Thyroid gland (tissue), 4 donors: ENCODE data around the gene CD83. TPM values are rescaled to one million over a fixed set of nuclear protein-coding genes. Genes with fewer than 3 reads are reported as not detected.

Source experiments
- DNase-seq, 2 donors: peaks; one replicate each; pipeline ENCODE4 v3.0.0-alpha.2; 2019
- H3K27ac ChIP-seq, 3 donors: fragments of 200-600 bp; sonication (generic); 1 replicate in 2 of 3; 2 replicates in 1 of 3; pipeline ENCODE4 v1.5.1; 2016 to 2019; ENCODE audit warnings: mild to moderate bottlenecking in 1 of 3, moderate library complexity in 1 of 3
- H3K27me3 ChIP-seq: fragments of 200-600 bp; sonication (generic); one replicate; pipeline ENCODE4 v1.5.1; 2019
- H3K36me3 ChIP-seq, 2 donors: fragments of 200-600 bp; sonication (generic); one replicate each; pipeline ENCODE4 v1.5.1; 2016 to 2019
- H3K4me1 ChIP-seq, 2 donors: fragments of 200-600 bp; sonication (generic); one replicate each; pipeline ENCODE4 v1.5.1; 2017 to 2019
- H3K4me3 ChIP-seq, 3 donors: fragments of 200-600 bp; sonication (generic); replicated peaks in 1 of 3; 1 replicate in 2 of 3; 2 replicates in 1 of 3; pipeline ENCODE4 v1.5.1; 2016; ENCODE audit warnings: mild to moderate bottlenecking in 1 of 3
- H3K9me3 ChIP-seq: fragments of 200-600 bp; sonication (generic); one replicate; pipeline ENCODE4 v1.5.1; 2017
- POLR2A ChIP-seq, 2 donors: fragments of 450-650 bp; IDR thresholded peaks; one replicate each; pipeline ENCODE4 v1.6.1; 2017; ENCODE audit warnings: antibody characterized with exemption in 2 of 2, mild to moderate bottlenecking in 2 of 2, moderate library complexity in 1 of 2
- WGBS, 2 donors: methylation state at CpG; one replicate each; pipeline ENCODE4 v1.1.5; 2017; 5-methylcytosine and 5-hydroxymethylcytosine counted together
- intact Hi-C: fragments of 100-400 bp; cut with DNase I; formaldehyde crosslinking; loops from one replicate; pipeline ENCODE4 v1.15.1; 2023
- total RNA-seq, 4 donors: library from RNA; depleted of rRNA; stranded (reverse); fragments of >200 nt; gene quantifications; one replicate each; pipeline ENCODE4 v1.2.3, GENCODE V29; 2016
- TF ChIP-seq, protein P1 (sequence below), 6 experiments: fragments of 200-600 bp in 3 of 6; fragments of 450-650 bp in 3 of 6; sonication (generic) in 3 of 6; IDR thresholded peaks; one replicate each; pipeline ENCODE4 v1.5.1; 2016 to 2019; ENCODE audit warnings: antibody characterized with exemption in 6 of 6, mild to moderate bottlenecking in 2 of 6, inconsistent platforms in 1 of 6, moderate library complexity in 1 of 6

CD83 gene
- total RNA-seq, 4 donors from 2014 or later = 3.0 to 4.7 (median 3.4) TPM

DNA sequence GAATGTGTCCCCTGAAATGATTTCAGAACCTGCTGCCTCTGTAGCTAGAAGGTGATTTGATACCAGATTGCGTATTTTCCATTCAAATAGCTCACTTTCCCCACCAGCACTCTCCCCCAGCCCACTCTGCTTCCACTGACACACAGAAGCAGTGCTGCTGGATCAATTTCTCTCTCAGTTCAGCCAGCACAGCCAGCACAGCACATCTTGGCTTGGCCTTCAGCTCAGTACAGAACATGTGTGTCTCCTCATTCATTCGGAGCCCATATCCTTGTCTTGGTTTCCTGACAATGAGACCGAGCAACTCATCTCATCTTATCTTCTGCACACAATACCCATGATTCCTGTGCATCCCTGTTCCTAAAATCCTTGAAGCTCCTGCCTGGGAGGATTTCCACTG is 33.8 kb upstream of the CD83 start:
- TF ChIP-seq, protein P1, sequence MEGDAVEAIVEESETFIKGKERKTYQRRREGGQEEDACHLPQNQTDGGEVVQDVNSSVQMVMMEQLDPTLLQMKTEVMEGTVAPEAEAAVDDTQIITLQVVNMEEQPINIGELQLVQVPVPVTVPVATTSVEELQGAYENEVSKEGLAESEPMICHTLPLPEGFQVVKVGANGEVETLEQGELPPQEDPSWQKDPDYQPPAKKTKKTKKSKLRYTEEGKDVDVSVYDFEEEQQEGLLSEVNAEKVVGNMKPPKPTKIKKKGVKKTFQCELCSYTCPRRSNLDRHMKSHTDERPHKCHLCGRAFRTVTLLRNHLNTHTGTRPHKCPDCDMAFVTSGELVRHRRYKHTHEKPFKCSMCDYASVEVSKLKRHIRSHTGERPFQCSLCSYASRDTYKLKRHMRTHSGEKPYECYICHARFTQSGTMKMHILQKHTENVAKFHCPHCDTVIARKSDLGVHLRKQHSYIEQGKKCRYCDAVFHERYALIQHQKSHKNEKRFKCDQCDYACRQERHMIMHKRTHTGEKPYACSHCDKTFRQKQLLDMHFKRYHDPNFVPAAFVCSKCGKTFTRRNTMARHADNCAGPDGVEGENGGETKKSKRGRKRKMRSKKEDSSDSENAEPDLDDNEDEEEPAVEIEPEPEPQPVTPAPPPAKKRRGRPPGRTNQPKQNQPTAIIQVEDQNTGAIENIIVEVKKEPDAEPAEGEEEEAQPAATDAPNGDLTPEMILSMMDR (IDR thresholded peaks at IDR 0.05) = no peak
- no peak for TF ChIP-seq POLR2A (IDR thresholded peaks at IDR 0.05)
- intact Hi-C loops = no loop called here
- no peak for DNase-seq
- Histone ChIP-seq H3K4me3 (no peak overlapping the region), H3K27me3 (no peaks in the 10 kb centered on the region), H3K27ac (no peak overlapping the region), H3K9me3 (no peaks in the 10 kb centered on the region), H3K36me3 (no peaks in the 10 kb centered on the region), H3K4me1 (no peaks in the 10 kb centered on the region)
- WGBS, 2 donors = 85 to 90% methylated on average over 3 of the region's 3 CpGs

DNA sequence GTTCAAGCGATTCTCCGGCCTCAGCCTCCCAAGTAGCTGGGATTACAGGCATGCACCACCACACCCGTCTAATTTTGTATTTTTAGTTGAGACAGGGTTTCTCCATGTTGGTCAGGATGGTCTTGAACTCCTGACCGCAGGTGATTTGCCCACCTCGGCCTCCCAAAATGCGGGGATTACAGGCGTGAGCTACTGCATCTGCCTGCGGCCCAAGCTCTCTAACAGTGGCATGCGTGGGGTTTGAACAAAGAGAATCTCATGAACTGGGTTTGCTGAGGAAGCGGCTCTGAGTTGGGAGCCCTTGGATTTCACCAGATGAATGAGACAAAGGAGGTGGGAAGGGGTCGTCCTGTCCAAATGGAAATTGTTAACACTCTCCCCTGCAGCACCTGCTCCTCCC is 33.2 kb upstream of the CD83 start:
- DNase-seq = no peak
- H3K4me3 ChIP-seq = no peak overlapping the region
- intact Hi-C loops = no loop called here
- H3K36me3 ChIP-seq = no peaks in the 10 kb centered on the region
- H3K27ac ChIP-seq = no peak overlapping the region
- no peaks in the 10 kb centered on the region for H3K27me3 ChIP-seq
- TF ChIP-seq POLR2A (IDR thresholded peaks at IDR 0.05) = no peak
- TF ChIP-seq, protein P1 (IDR thresholded peaks at IDR 0.05) = no peak
- H3K4me1 ChIP-seq = no peaks in the 10 kb centered on the region
- no peaks in the 10 kb centered on the region for H3K9me3 ChIP-seq
- 92 to 94% methylated on average over 11 of the region's 11 CpGs for WGBS, 2 donors

DNA sequence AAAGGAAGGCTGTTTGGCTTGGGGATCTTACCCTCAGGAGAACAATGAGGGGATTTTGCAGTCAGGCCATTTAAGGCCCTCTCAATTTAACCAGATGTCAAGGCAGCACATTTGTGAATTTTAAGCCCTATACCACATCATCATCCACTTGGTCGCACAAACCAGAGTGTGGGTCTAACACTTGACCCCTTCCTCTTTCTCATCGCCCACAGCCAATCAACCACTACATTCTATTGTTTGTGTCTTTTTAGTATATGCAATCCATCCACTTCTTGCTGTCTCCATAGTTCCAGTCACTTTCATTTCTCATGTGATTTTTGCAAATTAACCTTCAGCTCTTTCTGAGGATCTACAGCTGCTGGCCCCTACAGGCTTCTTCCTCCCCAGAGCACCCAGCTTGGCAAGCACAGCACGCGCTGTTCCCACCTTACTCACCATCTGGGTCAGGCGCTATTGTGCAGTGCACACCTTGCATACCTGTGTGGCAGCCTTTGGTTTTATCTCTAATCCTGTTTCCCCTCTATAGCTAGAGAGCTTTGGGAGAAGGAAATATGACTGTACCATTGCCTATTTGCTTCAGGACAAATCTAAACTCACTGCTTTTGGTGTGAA is 32.3 kb upstream of the CD83 start:
- Histone ChIP-seq H3K9me3 (no peaks in the 10 kb centered on the region), H3K4me1 (no peaks in the 10 kb centered on the region), H3K27me3 (no peaks in the 10 kb centered on the region), H3K36me3 (no peaks in the 10 kb centered on the region), H3K4me3 (no peak overlapping the region), H3K27ac (no peak overlapping the region)
- DNase-seq = no peak
- intact Hi-C loops = no loop called here
- TF ChIP-seq POLR2A (IDR thresholded peaks at IDR 0.05) = no peak
- TF ChIP-seq, protein P1 (IDR thresholded peaks at IDR 0.05) = no peak
- 87 to 91% methylated on average over 5 of the region's 5 CpGs for WGBS, 2 donors

DNA sequence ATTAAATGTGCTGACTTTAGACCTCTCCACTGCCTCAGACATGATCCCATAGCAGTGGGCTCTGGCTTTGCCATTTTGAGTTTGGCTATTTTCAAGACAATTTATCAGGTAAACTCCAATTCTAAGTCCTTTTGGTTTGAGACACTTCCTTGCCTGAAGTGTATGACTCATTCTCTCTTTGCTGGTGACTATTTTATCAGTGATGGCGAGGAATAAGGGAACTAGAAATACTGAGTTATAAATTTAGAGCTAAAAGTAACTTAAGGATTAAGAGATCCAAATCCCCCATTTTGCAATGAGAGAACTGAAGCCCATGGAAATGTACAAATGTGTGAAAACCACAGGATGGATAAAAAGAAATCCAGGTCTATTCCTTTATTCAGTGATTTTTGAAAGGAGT is 30.9 kb upstream of the CD83 start:
- WGBS, 2 donors = 79 to 87% methylated on average over 1 of the region's 1 CpG
- Histone ChIP-seq H3K4me1 (no peaks in the 10 kb centered on the region), H3K27ac (no peak overlapping the region), H3K4me3 (no peak overlapping the region), H3K27me3 (no peaks in the 10 kb centered on the region), H3K9me3 (no peaks in the 10 kb centered on the region), H3K36me3 (no peaks in the 10 kb centered on the region)
- intact Hi-C loops = no loop called here
- TF ChIP-seq POLR2A (IDR thresholded peaks at IDR 0.05) = no peak
- no peak for DNase-seq

DNA sequence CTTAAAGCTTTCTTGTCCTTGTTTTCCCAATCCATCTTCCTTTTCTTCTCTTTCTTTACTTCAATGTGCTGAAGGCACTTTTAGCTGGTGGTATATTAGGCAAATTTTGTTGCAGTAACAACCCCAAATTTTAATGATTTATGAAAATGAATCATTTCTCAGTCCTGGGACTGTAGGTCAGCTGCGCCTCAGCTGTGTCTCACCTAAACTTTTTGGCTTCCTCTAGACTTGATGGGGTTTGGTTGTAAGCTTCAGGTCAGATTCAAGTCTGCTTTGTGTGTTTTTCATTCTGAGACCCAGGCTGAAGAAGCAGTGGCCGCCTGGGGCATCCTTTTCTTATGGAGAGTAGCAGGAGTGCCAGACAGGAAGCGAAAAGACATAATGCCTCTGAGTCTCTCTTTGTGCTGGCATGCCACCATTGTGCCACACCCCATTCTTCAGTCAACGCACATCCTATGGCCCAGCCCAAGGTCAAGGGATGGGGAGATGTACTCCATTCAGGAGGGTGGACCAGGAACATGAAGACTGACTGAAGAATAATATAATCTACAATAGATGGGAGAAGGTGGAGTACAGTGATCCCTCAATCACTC is 28.9 kb upstream of the CD83 start:
- no peak for TF ChIP-seq POLR2A (IDR thresholded peaks at IDR 0.05)
- TF ChIP-seq, protein P1 (IDR thresholded peaks at IDR 0.05) = no peak
- no peak overlapping the region for H3K4me3 ChIP-seq
- H3K36me3 ChIP-seq = no peaks in the 10 kb centered on the region
- no peak overlapping the region for H3K27ac ChIP-seq
- H3K9me3 ChIP-seq = no peaks in the 10 kb centered on the region
- H3K27me3 ChIP-seq = no peaks in the 10 kb centered on the region
- peaks cover 0 to 1% of the 10 kb centered on the region in 2 donors for H3K4me1 ChIP-seq
- DNase-seq = no peak
- 49 to 73% methylated on average over 4 of the region's 4 CpGs for WGBS, 2 donors
- intact Hi-C loops = no loop called here
